HCT116 (cell line): ENCODE data around the gene UGDH. TPM values are rescaled to one million over a fixed set of nuclear protein-coding genes. Genes with fewer than 3 reads are reported as not detected.
"Not testable (repeated sequence)": the region's sequence is repeated elsewhere in the genome, so short reads cannot be mapped to it uniquely, and the experiment has no call there.

Experiments used
- ATAC-seq: fragments of 200-7000 bp; cut with Tn5 transposase; 2 replicates; pipeline ENCODE4 v1.9.1; 2020; ENCODE audit warnings: mild to moderate bottlenecking, moderate library complexity
- BruUV-seq: library from RNA; stranded (reverse); fragments of 400-500 nt; replicated peaks from 2 replicates; lab custom pipeline; 2021; lab: Mats Ljungman, UMichigan
- CTCF ChIA-PET: fragments of 300-600 bp; sonication (Branson Sonifier 250); formaldehyde crosslinking; loops from one replicate; lab custom pipeline; 2021; ENCODE audit warnings: antibody characterized with exemption; lab: Charles Lee
- POLR2A ChIA-PET: fragments of 300-600, 350-600 bp; sonication (Branson Sonifier 250); formaldehyde crosslinking; loops from one replicate; lab custom pipeline; 2021; ENCODE audit warnings: antibody characterized with exemption; lab: Charles Lee
- RAD21 ChIA-PET, 2 experiments: fragments of 300-600 bp; sonication (Branson Sonifier 250); formaldehyde crosslinking; loops; one replicate each; lab custom pipeline; 2023; ENCODE audit warnings: low total read pairs in 2 of 2; ENCODE audit not compliant: uncharacterized antibody in 2 of 2, unreplicated experiment in 2 of 2, low non-redundant PET in 1 of 2; lab: Charles Lee
- DNase-seq: peaks from one replicate; pipeline ENCODE4 v3.0.0-alpha.2; 2010; ENCODE audit warnings: low read depth, low spot score
- H2AFZ ChIP-seq: fragments of 200-600 bp; shearing (Covaris generic), sonication (generic); 2 replicates; pipeline ENCODE4 v1.6.1; 2017; ENCODE audit warnings: low read depth, mixed run types, mixed read lengths, antibody characterized with exemption, low read length; ENCODE audit not compliant: poor library complexity, severe bottlenecking
- H3K27ac ChIP-seq: 2 replicates; pipeline ENCODE4 v1.5.1; 2012; ENCODE audit warnings: low read depth, low read length
- H3K27me3 ChIP-seq: fragments of 200-600 bp; sonication (generic); 2 replicates; pipeline ENCODE4 v1.6.1; 2016; ENCODE audit warnings: mixed run types, low read length, mixed read lengths; ENCODE audit not compliant: insufficient read depth
- H3K36me3 ChIP-seq, 2 experiments: fragments of 200-500 bp in 1 of 2; fragments of 200-600 bp in 1 of 2; sonication (Bioruptor generic) in 1 of 2; sonication (generic) in 1 of 2; 2 replicates each; pipeline versions ENCODE4 v1.5.1 to v1.6.1; 2014 to 2016; ENCODE audit warnings: low read length in 2 of 2, inconsistent platforms in 1 of 2, mixed read lengths in 1 of 2, mixed run types in 1 of 2; ENCODE audit not compliant: insufficient read depth in 2 of 2, control insufficient read depth in 1 of 2
- H3K4me1 ChIP-seq, 2 experiments: fragments of 200-600 bp in 1 of 2; sonication (generic) in 1 of 2; 2 replicates each; pipeline versions ENCODE4 v1.5.1 to v1.6.1; 2012 to 2017; ENCODE audit warnings: low read length in 2 of 2, inconsistent platforms in 1 of 2, mild to moderate bottlenecking in 1 of 2, mixed read lengths in 1 of 2, mixed run types in 1 of 2, moderate library complexity in 1 of 2; ENCODE audit not compliant: insufficient read depth in 2 of 2, control insufficient read depth in 1 of 2
- H3K4me2 ChIP-seq: fragments of 200-600 bp; sonication (generic); 2 replicates; pipeline ENCODE4 v1.6.1; 2017; ENCODE audit warnings: mixed run types, low read length, mixed read lengths
- H3K4me3 ChIP-seq, 2 experiments: fragments of 200-600 bp in 1 of 2; sonication (generic) in 1 of 2; replicated peaks in 1 of 2; 2 replicates each; pipeline ENCODE4 v1.5.1; 2011 to 2016; ENCODE audit warnings: low read length in 2 of 2, control low read depth in 1 of 2, low read depth in 1 of 2, mild to moderate bottlenecking in 1 of 2, mixed read lengths in 1 of 2, mixed run types in 1 of 2
- H3K79me2 ChIP-seq: fragments of 200-600 bp; sonication (generic); 2 replicates; pipeline ENCODE4 v1.6.1; 2017; ENCODE audit warnings: mild to moderate bottlenecking, mixed run types, low read length, moderate library complexity, mixed read lengths; ENCODE audit not compliant: insufficient read depth
- H3K9ac ChIP-seq: fragments of 200-600 bp; sonication (generic); 2 replicates; pipeline ENCODE4 v1.6.1; 2016; ENCODE audit warnings: low read length, mixed read lengths
- H3K9me2 ChIP-seq: fragments of 200-600 bp; sonication (generic), shearing (Covaris generic); 2 replicates; pipeline ENCODE4 v1.6.1; 2017; ENCODE audit warnings: mixed run types, mild to moderate bottlenecking, moderate library complexity; ENCODE audit not compliant: insufficient read depth
- H3K9me3 ChIP-seq, 2 experiments: fragments of 200-500 bp in 1 of 2; fragments of 200-600 bp in 1 of 2; sonication (Bioruptor generic) in 1 of 2; sonication (generic) in 1 of 2; 2 replicates each; pipeline ENCODE4 v1.6.1; 2014 to 2017; ENCODE audit warnings: low read length in 2 of 2, mixed read lengths in 2 of 2, inconsistent platforms in 1 of 2, low read depth in 1 of 2, mild to moderate bottlenecking in 1 of 2, mixed run types in 1 of 2, moderate library complexity in 1 of 2; ENCODE audit not compliant: control insufficient read depth in 1 of 2, insufficient read depth in 1 of 2
- H4K20me1 ChIP-seq: fragments of 200-600 bp; sonication (generic), shearing (Covaris generic); 2 replicates; pipeline ENCODE4 v1.6.1; 2017; ENCODE audit warnings: mixed run types, mild to moderate bottlenecking, moderate library complexity; ENCODE audit not compliant: insufficient read depth
- EZH2 ChIP-seq: fragments of 200-600 bp; sonication (generic); IDR thresholded peaks from 2 replicates; pipeline ENCODE4 v1.6.1; 2017; ENCODE audit warnings: antibody characterized with exemption, mixed run types
- REST ChIP-seq: IDR thresholded peaks from 2 replicates; pipeline ENCODE4 v1.6.1; 2012; ENCODE audit warnings: low read depth
- SRF ChIP-seq: IDR thresholded peaks from 2 replicates; pipeline ENCODE4 v1.6.1; 2012; ENCODE audit warnings: low read depth
- intact Hi-C: fragments of 100-400 bp; cut with micrococcal nuclease; formaldehyde crosslinking; loops from 2 replicates; pipeline ENCODE4 v1.10.0; 2022
- total RNA-seq: library from RNA; stranded (reverse); gene quantifications from one replicate; pipeline ENCODE4 v1.2.1, GENCODE V29; 2021; ENCODE audit not compliant: unreplicated experiment
- TF ChIP-seq, protein P1 (sequence below), 3 experiments: fragments of 200-600 bp in 1 of 3; sonication (generic) in 1 of 3; IDR thresholded peaks in 2 of 3; conservative IDR thresholded peaks in 1 of 3; 2 replicates each; pipeline ENCODE4 v1.5.1; 2012 to 2017; ENCODE audit warnings: low read depth in 2 of 3, low read length in 2 of 3, antibody characterized with exemption in 1 of 3, borderline replicate concordance in 1 of 3, control low read depth in 1 of 3, mild to moderate bottlenecking in 1 of 3, mixed read lengths in 1 of 3, mixed run types in 1 of 3, moderate library complexity in 1 of 3; ENCODE audit not compliant: insufficient read depth in 1 of 3

The UGDH gene
- total RNA-seq, 1 experiment from 2014 or later, result 67.9 TPM

GRCh38 chr4:39533541-39533940 lies 6.3 kb upstream of the UGDH start:
- Histone ChIP-seq H3K9ac (no peak overlapping the region), H3K4me1 (peaks cover 4 to 5% of the 10 kb centered on the region in 2 experiments; a peak in 2 of 4 replicates), H3K9me3 (peaks cover 4 to 8% of the 10 kb centered on the region in 2 experiments; a peak in 2 of 4 replicates), H3K9me2 (no peaks in the 10 kb centered on the region), H3K27ac (no peak overlapping the region), H3K79me2 (no peaks in the 10 kb centered on the region), H3K36me3 (0 out of 4 replicates have a peak, but pooled peaks cover 0 to 4% of the 10 kb centered on the region in 2 experiments), H4K20me1 (no peaks in the 10 kb centered on the region), H3K4me2 (no peak overlapping the region), H2AFZ (no peak overlapping the region), H3K4me3 (no peak overlapping the region), H3K27me3 (no peaks in the 10 kb centered on the region)
- ChIA-PET RAD21 (no interaction called here), POLR2A (no interaction called here), CTCF (no interaction called here)
- ATAC-seq (no peak), DNase-seq (no peak)
- intact Hi-C loops, result no loop called here
- TF ChIP-seq EZH2 (no peak), SRF (no peak)
- BruUV-seq, result no TSS peak

- H4K20me1 ChIP-seq, H3K4me1 ChIP-seq, BruUV-seq, H3K79me2 ChIP-seq, POLR2A ChIA-PET, ATAC-seq, intact Hi-C loops, H3K36me3 ChIP-seq, H3K27me3 ChIP-seq, CTCF ChIA-PET, H2AFZ ChIP-seq, H3K4me3 ChIP-seq, RAD21 ChIA-PET, H3K9ac ChIP-seq, DNase-seq, H3K9me3 ChIP-seq, H3K9me2 ChIP-seq, H3K27ac ChIP-seq, H3K4me2 ChIP-seq: not testable (repeated sequence)
Measured at GRCh38 chr4:39532237-39532636, 5.0 kb upstream of the UGDH start.

- CTCF ChIA-PET, result no interaction called here
- peaks cover 7 to 17% of the 10 kb centered on the region in 2 experiments; a peak in 2 of 4 replicates for H3K4me1 ChIP-seq
- H2AFZ ChIP-seq, result no peak overlapping the region
- ATAC-seq, result no peak
- no peak overlapping the region for H3K4me3 ChIP-seq
- H3K9me3 ChIP-seq, result peaks cover 4 to 8% of the 10 kb centered on the region in 2 experiments; a peak in 2 of 4 replicates
- H3K79me2 ChIP-seq, result peaks cover 20% of the 10 kb centered on the region
- H3K9ac ChIP-seq, result no peak overlapping the region
- BruUV-seq, result no TSS peak
- H3K9me2 ChIP-seq, result no peaks in the 10 kb centered on the region
- POLR2A ChIA-PET, result no interaction called here
- RAD21 ChIA-PET, result no interaction called here
- intact Hi-C loops, result no loop called here
- no peak overlapping the region for H3K4me2 ChIP-seq
- no peaks in the 10 kb centered on the region for H3K27me3 ChIP-seq
- DNase-seq, result no peak
- TF ChIP-seq, protein P1, sequence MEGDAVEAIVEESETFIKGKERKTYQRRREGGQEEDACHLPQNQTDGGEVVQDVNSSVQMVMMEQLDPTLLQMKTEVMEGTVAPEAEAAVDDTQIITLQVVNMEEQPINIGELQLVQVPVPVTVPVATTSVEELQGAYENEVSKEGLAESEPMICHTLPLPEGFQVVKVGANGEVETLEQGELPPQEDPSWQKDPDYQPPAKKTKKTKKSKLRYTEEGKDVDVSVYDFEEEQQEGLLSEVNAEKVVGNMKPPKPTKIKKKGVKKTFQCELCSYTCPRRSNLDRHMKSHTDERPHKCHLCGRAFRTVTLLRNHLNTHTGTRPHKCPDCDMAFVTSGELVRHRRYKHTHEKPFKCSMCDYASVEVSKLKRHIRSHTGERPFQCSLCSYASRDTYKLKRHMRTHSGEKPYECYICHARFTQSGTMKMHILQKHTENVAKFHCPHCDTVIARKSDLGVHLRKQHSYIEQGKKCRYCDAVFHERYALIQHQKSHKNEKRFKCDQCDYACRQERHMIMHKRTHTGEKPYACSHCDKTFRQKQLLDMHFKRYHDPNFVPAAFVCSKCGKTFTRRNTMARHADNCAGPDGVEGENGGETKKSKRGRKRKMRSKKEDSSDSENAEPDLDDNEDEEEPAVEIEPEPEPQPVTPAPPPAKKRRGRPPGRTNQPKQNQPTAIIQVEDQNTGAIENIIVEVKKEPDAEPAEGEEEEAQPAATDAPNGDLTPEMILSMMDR (IDR thresholded peaks at IDR 0.05 in 2 of 3, conservative IDR thresholded peaks at IDR 0.05 in 1 of 3; ENCODE audit: borderline replicate concordance in 1 of 3, insufficient read depth in 1 of 3, low read depth in 2 of 3, low read length in 2 of 3), result no peak
- no peak for TF ChIP-seq REST
- no peak overlapping the region for H3K27ac ChIP-seq
- no peaks in the 10 kb centered on the region for H4K20me1 ChIP-seq
- 0 out of 4 replicates have a peak, but pooled peaks cover 0 to 4% of the 10 kb centered on the region in 2 experiments for H3K36me3 ChIP-seq
Measured at GRCh38 chr4:39530682-39531081, 3.4 kb upstream of the UGDH start.
